NCI-H1417 (cell line): Measurements from ENCODE around the gene GLIS1.

Experiments used
- DNase-seq, 3 experiments: peaks; one replicate each; lab custom pipeline; 2025; lab: John Stamatoyannopoulos, UW

Gene GLIS1

DNA sequence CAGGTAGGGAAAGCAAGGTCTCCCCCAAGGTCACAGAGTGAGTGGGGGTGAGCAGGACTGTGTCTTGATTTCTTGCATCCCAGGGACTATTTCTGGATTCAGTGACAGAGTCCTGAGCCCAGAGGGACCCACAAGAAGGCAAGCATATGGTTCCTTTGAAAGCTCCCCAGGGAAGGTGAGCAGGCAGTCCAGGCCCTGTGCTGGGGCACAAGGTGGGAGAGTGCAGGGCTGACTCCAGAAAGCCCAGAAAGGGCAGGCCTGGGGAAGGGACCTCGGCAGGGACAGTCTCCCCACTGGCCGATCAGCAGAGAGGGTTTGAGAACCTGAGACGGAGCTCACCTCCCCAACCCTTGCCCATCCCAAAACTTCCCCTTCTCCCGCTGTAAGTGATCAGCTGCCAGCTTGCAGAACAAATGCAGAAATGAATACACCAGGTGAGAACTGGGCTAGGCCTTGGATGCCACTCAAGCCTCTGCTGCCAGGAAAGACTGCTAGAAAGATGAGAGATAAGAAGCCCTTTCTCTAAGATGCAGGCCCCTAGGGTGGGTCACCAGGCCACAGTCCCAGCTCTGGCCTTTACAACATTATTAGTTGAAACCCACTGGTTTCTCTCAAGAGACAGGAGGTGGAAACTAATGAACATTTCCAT lies 121.0 kb downstream of the GLIS1 start:
- DNase-seq: no peak

DNA sequence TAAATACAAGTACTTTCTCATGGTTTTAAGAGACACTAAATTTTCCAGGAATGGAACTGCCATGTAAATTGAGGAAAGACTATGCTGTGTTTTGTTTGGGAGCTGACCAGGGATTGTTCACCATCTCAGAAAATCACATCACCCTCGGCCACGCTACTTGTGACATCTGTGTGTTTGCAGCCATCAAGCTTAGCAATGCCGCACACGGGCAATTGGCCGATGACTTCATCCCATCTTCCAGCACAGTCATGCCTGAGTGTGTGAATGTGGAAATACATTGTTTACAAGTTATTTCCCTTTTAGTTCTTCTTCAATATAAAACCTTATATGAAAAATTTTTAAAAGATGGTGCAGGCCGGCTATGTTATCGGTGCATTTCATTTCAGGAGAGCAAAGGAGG lies 121.6 kb downstream of the GLIS1 start:
- no peak for DNase-seq

DNA sequence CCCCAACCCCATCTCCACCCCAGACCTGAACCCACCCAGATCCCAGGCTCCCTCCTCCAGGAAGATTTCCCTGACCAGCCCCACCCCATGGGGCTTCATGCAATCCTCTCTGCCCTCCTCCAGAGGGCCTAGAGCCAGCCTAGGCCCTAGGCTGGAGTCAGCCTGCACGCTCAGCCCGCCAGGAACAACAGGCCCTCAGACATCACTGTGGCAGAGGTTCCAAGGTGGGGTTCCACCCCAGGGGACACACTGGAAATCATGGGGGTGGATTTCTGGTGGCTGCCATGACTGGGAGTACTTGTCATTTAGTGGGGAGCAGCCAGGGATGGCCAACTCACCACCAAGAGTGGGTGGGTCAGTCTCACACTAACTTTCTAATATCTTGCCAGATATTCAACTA lies 122.0 kb downstream of the GLIS1 start:
- DNase-seq: no peak

DNA sequence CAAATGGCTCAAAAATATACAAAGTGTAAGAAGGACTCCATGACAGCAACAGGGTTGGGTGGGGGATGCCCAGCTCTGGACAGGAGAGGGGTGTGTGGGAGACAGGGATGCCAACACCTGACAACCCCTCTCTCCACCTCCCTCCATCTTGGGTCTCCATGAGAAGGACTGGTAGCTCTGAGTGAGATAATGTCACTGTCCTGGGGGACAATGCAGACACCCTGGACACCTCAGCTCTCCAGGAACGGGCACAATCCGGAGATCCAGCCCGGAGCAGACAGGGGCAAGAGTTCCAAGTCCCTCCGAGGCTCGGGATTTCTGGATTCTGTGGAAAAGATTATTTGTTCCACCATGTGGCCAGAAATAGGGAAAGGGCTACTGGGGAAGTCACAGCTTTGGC lies 122.5 kb downstream of the GLIS1 start:
- DNase-seq: no peak

DNA sequence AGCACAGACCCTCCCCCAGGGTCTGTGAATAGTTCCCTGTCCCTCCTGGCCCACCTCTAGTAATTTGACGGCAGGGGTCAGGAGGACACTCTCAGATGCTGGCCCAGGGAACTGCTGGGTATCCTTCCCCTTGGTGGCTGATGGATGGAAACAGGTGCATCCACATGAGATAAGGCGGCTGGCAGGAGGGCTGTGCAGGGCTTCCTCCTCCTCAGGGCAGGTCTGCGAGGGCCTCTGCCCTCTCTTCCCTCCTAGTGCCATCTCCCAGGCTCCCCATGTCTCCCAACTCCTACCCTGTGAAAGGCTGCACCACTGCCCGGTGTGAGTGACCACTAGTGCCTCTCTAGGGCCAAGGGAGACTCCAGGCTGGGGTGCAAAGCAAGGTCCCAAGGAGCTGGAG lies 123.9 kb downstream of the GLIS1 start:
- no peak for DNase-seq

DNA sequence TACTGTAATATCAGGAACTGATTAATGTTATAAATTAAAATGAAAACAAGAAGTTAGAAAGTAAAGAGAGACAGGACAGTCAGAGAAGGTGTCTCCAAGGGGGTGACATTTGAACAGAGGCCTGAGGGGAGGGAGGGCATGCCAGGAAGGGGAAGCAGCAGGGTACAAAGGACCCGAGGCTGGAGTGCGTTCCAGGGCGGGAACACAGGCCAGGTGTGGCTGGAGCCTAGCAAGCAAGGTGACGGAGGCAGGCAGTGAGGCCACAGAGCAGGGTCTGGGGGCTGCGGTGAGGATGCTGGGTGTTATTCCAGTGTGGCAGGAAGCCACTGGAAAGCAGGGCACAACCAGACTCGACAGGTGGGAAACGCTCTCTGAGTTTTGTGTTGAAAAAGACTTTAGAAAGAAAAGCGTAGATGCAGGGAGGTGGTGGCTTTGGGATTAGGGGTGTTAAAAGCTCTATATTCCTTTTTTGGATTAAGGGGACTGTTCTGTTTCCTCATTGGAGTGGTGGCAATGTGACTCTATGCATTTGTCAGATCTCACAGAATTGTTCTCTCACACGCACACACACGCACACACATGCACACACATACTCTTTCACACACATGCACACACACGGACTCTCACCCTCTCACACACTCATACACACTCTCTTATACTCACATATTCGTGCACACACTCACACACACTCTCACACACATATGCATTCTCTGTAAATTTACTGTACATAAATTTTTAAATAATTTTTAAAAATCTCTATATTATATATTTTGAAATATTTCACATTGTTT lies 124.5 kb downstream of the GLIS1 start:
- peak in 1 of 3 experiments; percentile 10 for DNase-seq

DNA sequence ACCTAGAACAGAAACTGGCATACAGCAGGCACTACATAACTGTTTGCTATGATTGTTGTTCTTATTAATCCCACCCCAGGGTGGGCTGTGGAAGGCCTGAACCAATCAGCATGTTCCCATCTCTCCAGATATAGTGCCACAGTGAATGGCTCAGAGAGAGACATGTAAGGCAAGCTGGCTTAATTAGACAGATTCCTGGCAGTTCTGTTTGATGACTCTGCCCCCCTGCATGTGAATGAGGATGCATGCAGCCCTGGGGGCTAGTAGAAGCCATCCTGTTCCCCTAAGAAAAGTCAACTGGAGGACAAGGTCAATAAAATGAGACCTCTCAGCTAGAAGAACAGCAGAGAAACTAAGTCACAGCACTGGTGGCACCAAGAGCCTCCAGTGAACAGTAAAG lies 130.3 kb downstream of the GLIS1 start:
- no peak for DNase-seq

DNA sequence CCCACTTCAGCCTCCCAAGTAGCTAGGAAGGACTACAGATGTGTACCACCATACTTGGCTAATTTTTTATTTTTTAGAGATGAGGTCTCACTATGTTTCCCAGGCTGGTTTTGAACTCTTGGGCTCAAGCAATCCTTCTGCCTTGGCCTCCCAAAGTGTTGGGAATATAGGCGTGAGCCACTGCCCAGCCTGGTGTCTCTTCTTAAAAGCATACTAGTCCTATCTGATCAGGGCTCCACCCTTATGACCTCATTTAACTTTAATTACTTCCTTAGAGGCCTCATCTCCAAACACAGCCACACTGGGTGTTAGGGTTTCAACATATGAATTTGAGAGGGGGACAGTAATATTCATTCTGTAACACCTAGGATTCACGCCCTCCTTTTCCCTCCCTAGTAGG lies 130.9 kb downstream of the GLIS1 start:
- no peak for DNase-seq

DNA sequence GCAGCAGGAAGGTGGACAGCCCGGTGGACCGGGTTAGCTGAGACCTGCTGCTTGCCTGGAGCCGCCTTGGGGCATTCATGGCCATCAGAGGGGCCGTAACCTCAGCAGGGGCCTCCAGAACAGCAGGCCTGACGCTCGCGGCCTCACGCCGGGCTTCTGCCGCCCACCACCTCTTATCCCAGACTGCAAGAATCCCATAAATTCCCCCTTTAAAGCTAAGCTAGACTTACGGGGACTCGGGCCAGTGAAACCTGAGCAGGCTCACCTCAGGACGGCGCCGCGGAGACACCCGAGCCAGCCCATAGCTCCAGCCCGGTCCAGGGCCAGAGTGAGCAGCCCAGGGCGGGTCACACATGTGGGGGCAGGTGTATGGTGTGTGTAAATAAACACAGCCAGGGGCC lies 132.3 kb downstream of the GLIS1 start:
- DNase-seq: peak in 1 of 3 experiments; percentile 4

DNA sequence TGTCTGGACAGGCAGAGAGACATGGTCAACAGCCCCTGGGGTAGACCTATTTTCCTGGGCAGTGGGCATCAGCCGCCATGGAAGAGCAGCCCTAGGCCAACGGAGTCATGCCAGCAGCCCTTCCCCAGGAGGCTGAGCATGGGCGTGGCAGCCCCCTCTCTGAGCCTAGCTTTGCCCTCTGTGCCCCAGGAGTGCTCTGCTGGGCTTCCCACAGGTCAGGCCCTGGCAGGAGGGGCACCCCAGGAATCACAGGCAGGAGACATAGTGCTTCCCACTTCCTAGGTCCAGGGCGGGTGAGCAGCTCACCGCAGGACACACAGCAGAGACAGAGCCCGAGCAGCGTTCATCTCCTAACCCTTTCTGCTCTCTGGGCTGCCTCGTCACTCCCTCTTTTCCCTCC lies 132.8 kb downstream of the GLIS1 start:
- DNase-seq: no peak

DNA sequence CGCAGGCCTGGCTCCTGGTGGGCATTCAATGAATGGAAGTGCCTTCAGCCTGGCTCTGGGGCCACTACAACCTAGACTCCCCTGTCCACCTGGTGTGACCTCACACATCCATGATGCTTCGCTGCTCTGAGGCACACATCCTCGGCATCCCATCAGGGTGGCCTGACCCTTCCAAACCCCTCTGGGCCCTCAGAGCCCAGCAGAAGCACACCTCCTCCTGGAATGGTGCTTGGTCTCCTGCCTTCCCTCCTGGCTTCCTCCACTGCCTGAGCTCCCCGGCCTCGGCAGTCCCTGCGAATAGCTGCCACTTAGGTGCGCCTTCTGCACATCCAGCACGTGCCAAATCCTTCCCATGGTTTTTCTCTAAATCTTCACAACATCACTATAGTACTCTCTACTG lies 133.8 kb downstream of the GLIS1 start:
- DNase-seq: no peak

DNA sequence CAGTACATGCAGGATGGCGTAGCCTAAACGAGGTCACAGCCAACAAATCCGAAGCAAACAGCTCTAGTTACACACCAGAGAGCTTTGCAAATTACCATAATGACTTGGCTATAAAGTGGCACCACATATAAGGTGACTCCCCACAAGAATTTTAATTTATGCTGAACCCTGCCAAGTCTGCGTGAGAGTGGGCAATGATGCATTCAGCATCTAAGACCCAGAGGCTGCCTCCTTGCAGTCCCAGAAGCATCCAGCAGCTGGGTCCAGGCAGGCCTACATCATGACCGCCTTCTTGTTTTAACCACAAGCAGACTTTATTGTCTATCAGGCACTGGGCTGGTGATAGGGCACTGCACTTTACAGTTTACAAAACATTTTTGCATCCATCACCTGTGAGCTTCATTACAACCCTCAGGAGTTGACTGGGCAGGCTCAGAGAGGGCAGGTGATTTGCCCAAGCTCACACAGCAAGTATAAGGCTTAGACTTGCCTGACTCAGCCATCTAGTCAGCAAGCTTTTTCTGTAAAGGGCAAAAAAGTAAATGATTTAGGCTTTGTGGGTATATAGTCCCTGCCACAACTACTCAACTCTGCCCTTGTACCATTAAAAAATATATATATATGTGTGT lies 134.6 kb downstream of the GLIS1 start:
- no peak for DNase-seq

DNA sequence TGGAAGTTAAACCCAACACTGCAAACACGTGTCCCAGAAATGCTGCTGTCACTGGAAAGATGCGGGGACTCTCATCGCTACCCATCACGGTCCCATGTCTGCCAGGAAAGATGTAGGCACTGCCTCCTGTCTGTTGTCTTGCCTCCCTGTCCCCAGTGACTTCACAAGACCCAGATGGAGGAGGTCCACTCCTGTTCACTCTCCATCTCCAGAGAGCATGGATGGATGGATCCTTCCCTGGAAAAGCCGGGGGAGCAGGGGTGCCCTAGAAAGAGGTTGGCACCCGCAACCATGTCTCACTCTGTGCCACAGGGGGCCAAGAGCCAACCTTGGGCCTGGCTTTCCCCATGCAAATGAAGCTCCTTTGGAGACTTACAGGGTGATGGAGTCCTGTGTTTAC lies 135.5 kb downstream of the GLIS1 start:
- no peak for DNase-seq

DNA sequence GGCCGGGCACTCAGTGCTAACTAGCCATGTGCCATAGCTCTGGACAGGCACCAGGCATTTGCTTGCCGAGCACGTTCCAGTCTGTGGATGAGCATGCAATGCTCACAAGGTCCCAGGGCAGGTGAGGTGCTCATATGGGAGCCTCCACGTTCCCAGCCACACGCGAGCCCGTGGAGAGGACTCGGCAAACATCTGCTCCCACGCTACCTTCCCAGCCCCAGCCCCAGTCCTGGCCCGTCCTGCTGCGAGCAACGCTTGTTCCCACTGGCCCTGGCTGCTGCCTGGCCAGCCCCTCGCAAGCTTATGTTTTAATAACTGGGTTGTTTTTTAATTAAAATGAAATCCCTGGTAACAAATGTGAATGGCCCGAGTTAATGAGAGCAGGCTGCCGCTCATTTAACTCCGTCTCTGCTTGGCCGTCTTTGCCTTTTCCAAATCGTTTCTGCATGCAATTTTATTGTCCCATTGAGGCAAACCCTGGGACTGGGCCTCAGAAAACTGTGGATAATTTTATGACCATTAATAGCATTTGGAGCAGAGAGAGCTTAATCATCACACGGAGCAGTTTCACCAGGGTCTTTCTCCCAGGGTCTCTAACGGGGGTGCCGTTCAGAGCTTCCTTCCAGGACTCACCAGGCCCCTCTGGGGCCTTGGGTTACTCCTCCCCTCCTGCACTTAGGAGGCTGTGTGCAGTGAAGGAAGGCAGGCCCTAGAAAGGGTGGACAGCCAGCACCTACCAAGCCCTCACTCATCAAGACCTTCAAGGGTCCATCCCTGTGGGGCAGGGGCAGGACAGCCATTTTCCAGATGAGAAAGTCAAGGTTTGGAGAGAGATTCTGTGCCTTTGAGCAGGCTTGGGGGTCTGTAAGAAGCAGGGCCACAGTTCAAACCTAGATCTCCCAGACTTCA lies 136.8 kb downstream of the GLIS1 start:
- no peak for DNase-seq

DNA sequence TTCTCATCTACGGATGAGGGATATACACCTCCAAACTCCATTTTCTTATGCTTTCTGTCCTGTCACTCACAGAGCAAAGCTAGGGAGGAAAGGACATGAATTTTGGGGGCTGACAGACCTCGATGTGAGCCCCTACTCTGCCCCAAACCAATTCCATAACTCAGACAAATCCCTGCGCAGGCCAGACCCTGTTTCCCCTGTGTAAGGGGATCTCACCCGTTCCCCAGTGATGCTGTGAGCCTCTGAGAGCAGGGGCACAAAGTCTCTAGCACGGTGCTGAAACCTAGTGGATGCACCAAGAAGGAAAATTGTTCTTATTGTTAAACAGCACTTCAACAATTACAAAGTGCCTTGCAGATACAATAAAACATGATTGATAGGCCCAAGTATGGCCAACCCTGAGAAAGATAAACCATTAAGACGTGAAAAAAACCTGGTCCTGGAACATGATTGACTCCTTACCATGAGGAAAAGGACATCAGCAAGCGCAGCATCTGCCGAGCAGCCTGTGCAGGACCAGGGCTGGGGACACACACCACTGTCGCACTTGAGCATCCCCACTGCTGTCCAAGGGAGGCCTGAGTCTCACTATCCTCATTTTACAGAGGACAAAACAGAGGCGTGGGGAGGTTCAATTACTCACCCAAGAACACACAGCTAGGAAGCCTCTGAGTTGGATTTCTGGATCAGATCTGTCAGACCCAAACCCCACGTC lies 137.8 kb downstream of the GLIS1 start:
- DNase-seq: no peak

DNA sequence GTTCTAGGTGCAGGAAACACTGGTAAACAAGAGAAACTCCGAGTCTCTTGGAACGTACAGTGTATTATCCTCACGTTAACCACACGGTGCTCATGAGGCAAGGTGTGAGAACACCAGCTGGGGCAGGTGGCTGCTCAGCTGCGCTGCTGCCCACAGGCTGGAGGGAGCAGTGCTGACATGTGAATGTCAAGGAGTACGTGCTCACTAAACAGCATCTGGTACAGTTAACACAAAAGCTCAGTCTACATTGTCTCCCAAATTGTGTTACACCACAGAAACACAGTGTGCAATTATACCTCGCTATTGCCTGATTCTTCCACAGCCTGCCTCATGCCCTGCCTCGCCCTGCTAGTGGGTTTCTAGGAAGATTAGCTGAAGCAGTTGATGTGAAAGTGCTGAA lies 138.4 kb downstream of the GLIS1 start:
- peak in 1 of 3 experiments; percentile 12 for DNase-seq

DNA sequence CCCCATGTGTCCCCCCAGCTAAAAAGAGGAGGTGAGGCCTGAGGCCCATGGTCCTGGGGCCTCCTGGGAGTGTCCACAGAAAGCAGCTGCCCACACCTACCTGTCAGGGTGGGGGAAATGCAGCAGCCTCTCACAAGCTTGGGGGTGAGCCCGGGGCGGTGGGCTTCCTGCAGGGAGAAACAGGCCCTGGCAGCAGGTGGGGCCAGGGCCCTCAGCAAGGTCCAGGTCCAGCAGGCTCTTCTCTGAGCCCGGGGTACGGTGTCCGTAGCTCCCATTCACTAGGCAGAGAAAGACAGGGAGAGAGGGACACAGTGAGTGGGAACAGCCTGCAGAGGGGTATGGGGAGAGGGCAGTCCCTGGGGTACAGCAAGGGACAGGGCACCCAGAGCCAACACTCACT lies 139.0 kb downstream of the GLIS1 start:
- no peak for DNase-seq

DNA sequence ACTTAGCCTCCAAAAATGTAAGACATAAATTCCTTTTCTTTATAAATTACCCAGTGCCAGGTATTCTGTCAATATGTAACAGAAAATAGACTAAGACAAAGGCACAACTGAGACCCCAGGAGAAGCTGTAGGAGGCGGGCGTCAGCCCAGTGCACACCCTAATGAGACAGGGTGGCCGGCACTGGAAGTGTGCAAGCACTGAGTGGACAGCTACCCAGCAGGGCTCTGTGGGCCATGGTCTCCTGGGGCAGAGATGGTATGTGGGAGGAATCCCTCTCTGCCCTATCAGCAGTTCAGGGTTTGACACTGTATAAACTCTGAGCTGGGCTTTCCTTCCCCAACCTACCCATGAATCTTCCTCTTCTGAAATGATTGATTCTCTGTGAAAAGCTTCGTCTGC lies 139.5 kb downstream of the GLIS1 start:
- no peak for DNase-seq

DNA sequence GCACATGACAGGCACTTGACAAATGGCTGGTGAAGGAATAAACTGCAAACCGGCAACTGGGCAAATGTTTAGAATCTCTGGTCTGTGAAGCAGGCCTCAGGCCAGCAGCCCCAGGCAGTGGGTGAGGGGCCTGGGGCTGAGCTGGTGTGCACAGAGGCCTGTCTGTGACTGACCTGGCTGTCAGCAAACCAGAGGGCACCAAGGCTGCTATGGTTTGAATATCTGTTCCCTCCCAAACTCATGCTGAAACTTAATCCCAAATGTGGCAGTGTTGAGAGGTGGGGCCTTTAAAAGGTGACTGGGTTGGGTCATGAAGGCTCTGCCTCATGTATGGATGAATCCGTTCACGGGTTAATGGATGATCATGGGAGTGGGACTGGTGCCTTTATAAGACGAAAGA lies 140.0 kb downstream of the GLIS1 start:
- no peak for DNase-seq

DNA sequence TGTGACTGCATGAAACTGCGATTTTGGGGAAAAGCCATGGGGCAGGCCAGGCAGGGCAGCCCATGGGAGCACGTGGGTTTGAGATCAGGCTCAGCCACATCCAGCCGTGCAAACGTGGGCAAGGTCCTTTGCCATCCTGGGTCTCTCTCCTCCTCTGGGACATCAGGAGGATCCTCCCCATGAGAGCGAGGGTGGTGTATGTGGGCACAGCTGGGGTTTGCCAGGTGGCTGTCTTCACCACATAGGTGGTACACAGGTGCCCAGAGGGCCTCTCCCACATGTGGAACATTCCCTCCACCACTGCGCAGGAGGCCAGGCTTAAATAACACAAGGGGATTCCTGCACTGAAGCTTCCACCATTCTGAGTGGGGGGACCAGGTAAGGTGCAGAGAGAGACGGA lies 143.1 kb downstream of the GLIS1 start:
- DNase-seq: no peak

DNA sequence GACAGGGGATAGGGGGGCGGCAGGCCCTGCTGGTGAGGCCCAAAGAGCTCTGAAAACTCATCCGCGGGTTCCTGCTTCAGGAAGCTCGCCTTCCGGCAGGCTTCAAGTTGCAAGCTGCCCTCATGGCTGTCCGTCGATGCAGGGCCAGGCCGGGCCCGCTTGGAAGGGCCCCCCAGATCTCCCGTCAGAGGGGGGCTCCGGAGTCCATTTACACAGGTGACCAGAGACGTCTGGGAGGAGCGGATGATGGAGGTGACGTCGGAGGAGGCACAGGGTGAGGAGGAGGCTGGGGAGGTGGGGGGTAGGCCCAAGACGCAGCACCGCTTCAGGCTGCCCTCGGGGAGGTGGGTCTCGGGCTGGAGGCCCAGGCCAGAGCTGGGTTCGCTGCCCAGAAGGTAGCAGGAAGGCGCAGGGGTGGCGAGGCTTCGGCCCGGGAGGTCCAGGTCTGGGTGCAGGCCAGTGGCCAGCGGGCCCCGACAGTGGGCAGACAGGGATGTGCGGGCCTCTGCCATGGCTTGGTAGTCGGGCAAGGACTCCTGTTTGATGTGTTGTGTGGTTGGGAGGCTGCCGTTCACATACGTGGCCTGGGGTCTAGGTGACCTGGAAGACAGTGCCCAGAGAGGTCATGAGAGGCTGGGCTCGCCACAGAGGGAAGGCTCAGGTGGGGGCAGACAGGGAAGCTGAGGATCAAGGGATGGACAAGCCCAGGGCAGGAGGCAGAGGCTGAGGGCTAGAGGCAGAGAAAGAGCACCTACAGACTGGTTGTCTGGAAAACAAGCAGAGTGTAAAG lies 144.4 kb downstream of the GLIS1 start:
- no peak for DNase-seq
